ENCODE data around the gene IFNA4.
"Not testable (repeated sequence)": the region's sequence is repeated elsewhere in the genome, so short reads cannot be mapped to it uniquely, and the experiment has no call there.

Gene IFNA4

DNA sequence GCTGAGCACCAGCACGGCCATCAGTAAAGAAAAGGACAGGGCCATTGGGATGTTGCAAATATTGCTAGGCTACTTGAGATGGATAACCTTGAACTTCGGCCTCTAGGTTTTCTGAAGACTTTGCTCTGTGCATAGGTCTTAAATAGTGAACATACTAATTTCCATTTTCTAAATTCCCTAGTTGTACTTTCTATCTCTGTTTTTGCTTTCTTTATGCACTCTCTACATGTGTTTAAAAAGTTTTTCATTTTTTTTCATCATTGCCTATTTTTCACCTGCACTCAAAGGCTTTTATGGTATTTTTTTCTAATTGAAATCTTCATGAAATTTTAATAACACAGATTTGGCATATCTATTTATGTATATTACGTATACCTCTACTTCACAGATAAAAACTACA lies at the start of gene IFNA4:
IFNA4 (minus strand) TSS at position 101 of the 400 bp plus-strand sequence; CDS start at position 45, 56 bp downstream.
- not testable (repeated sequence) for DNase-seq

DNA sequence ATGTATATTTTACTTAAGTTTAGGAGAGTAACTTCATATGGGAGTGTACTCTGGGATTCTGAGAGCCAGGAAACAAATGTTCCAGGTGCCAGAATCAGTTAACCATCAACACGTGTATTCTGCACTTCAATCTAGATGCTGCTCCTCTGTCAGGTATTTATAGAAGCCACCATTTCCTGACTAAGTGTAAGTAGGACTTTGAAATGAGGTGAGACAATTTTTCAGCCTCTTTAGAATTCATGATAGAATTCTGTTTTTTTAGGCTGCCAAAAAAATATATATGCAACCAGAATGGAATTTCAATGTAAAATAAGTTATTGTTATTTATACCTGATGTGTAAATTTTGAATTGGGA lies 49.0 kb upstream of the IFNA4 start:
- DNase-seq = not testable (repeated sequence)

DNA sequence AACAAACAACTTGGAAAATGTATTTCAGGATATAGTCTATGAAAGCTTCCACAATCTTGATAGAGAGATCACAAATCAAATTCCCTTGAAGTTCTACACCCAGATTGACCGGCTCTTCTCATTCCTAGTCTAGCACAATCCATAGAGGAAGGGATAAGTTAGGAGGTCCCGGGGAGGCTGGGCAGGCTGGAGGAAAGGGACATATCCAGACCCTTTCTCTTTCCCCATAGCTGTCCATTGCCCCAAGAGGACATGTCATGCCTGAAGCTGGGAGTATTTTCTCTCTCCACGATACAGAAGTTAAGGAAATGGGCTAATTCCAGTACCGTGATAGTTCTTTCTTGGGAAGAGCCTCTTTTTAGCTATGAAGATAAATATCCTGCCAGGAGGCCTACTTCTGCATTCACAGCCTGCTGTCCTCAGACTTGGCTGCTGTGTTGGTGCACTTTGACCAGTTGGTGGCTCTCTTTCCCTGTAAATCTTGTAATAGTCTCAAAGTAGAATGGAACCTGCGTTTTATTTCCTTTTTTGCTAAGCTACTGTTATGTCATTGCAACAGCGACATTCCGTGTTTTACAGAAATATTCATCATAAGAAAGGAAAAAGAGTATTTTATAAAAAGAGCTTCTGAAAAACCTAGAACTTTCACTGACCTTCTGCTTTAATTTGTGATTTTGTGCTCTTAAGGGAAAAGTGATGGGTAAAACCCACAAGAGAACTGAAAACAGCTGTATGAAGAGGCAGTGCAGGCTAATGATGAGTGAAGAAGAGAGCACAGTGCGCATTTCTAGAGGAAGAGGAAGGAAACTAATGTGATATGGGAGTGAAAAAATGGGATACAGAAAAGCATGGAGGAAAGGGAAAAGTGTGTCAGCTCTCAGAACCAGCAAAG lies 48.3 kb upstream of the IFNA4 start:
- DNase-seq = not testable (repeated sequence)

DNA sequence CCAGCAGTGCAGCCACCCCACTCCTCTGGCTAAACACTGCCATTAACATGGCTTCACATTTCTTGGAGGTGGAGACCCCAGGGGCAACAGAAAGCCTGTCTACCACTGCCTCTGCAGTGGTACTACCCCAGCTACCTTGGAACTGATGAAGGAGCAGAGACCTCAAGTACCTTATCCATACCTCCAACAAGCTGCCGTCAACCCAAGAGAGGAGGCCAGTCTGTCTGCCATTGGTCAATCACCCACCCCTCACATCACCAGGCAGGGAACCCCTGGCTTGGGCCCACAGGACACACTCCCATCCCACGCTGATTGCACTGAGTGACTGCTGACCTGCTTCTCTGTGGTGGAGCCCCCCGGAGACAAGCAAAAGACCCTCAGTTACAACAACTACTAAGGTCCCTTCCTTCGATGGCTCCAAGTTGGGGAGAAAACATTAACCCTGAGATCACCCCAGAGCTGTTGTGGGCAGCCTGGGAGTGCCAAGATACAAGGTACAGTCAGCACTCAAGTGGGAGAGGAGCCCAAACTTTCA lies 46.8 kb upstream of the IFNA4 start:
- DNase-seq = no peak

DNA sequence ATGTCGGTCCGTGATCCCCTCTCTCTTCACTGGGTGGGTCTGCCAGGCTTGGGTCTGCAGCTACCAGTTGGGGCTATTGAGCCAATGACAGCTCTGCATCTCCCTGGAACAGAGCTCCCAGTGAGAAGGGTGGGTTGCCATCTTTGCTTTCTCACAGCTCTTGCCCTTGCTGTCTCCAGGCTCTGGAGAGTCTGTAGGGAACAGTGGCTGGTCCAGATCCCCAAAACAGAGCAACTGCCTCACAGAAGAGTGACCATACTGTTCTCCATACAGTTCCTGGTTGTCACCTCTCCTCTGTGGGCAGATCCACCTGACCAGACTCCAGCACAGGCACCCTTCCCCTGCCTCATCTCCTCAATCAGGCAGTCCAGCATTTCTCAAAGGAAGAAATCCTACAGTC lies 45.9 kb upstream of the IFNA4 start:
- DNase-seq = no peak

DNA sequence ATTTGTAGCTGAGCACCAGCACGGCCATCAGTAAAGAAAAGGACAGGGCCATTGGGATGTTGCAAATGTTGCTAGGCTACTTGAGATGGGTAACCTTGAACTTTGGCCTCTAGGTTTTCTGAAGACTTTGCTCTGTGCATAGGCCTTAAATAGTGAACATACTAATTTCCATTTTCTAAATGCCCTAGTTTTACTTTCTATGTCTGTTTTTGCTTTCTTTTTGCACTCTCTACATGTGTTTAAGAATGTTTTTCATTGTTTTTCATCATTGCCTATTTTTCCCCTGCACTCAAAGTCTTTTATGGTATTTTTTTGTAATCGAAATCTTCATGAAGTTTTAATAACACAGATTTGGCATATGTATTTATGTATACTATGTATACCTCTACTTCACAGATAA lies 40.7 kb upstream of the IFNA4 start, which contains the start of gene IFNA17:
IFNA17 (minus strand) TSS at position 101 of the 400 bp plus-strand sequence; CDS start at position 52, 49 bp downstream.
- DNase-seq = no peak

DNA sequence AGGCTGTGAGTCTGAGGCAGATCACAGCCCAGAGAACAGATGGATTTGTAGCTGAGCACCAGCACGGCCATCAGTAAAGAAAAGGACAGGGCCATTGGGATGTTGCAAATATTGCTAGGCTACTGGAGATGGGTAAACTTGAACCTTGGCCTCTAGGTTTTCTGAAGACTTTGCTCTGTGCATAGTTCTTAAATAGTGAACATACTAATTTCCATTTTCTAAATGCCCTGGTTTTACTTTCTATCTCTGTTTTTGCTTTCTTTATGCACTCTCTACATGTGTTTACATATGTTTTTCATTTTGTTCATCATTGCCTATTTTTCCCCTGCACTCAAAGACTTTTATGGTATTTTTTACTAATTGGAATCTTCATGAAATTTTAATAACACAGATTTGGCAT lies 29.8 kb upstream of the IFNA4 start, which contains the start of gene IFNA16:
IFNA16 (minus strand) TSS at position 101 of the 400 bp plus-strand sequence; CDS start at position 95, 6 bp downstream.
- not testable (repeated sequence) for DNase-seq

DNA sequence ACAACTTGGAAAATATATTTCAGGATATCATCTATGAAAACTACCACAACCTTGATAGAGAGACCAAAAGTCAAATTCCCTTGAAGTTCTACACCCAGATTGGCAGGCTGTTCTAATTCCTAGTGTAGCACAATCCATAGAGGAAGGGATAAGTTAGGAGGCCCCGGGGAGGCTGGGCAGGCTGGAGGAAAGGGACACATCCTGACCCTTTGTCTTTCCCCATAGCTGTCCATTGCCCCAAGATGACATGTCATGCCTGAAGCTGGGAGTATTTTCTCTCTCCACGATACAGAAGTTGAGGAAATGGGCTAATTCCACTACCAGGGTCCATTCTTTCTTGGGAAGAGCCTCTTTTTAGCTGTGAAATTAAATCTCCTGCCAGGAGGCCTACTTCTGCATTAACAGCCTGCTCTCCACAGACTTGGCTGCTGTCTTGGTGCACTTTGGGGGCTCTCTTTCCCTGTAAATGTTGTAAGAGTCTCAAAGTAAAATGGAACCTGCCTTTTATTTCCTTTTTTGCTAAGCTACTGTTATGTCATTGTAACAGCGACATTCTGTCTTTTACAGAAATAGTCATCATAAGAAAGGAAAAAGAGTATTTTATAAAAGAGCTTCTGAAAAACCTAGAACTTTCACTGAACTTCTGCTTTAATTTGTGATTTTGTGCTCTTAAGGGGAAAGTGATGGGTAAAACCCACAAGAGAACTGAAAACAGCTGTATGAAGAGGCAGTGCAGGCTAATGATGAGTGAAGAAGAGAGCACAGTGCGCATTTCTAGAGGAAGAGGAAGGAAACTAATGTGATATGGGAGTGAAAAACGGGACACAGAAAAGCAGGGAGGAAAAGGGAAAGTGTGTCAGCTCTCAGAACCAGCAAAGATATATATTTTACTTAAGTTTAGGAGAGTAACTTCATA lies 26.3 kb upstream of the IFNA4 start:
- DNase-seq = not testable (repeated sequence)

DNA sequence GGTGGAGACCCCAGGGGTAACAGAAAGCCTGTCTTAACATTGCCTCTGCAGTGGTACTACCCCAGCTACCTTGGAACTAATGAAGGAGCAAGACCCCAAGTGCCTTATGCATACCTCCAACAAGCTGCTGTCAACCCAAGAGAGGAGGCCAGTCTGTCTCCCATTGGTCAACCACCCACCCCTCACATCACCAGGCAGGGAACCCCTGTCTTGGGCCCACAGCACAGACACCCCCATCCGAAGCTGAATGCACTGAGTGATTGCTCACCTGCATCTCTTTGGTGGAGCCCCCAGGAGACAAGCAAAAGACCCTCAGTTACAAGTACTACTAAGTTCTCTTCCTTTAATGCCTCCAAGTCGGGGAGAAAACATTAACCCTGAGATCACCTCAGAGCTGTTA lies 24.8 kb upstream of the IFNA4 start:
- DNase-seq = not testable (repeated sequence)

DNA sequence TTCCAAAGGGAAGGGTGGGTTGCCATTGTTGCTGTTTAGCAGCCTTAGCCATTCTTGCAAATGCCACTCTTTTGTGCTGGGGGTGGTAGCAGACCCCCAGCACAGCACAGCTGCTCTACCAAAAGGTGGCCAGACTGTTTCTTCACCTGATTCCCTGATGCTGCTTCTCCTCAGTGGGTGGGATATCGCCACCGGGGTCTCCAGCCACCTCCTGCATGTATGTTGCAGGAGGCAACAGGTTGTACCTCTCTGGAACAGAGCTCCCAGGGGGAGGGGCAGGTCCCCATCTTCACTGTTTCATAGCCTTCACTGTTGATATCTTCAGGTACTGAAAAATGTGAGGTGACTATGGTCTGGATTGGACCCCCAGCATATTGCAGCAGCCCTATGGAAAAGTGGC lies 23.4 kb upstream of the IFNA4 start:
- not testable (repeated sequence) for DNase-seq

DNA sequence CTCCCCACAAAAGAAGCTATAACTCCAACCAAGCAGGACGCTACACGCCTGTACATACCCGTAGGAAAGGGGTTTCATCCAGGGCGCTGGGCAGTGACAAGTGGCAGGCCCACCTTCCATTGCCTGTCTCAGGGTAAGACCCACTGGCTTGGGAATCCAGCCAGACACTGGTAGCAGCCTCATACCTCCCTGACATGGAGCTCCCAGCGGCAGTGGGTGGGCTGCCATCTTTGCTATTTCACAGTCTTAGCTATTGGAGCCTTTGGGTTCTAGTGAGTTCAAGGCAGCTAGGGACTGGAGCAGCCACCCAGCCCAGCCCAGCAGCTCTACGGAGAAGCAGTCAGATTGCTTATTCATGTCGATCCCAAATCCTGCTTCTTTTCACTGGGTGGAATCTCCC lies 22.9 kb upstream of the IFNA4 start:
- no peak for DNase-seq

DNA sequence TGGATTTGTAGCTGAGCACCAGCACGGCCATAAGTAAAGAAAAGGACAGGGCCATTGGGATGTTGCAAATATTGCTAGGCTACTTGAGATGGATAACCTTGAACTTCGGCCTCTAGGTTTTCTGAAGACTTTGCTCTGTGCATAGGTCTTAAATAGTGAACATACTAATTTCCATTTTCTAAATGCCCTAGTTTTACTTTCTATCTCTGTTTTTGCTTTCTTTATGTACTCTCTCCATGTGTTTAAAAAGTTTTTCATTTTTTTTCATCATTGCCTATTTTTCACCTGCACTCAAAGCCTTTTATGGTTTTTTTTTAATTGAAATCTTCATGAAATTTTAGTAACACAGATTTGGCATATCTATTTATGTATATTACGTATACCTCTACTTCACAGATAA lies 19.7 kb upstream of the IFNA4 start, which contains the start of gene IFNA10:
IFNA10 (minus strand) TSS at position 101 of the 400 bp plus-strand sequence; CDS start at position 55, 46 bp downstream.
- DNase-seq = not testable (repeated sequence)

DNA sequence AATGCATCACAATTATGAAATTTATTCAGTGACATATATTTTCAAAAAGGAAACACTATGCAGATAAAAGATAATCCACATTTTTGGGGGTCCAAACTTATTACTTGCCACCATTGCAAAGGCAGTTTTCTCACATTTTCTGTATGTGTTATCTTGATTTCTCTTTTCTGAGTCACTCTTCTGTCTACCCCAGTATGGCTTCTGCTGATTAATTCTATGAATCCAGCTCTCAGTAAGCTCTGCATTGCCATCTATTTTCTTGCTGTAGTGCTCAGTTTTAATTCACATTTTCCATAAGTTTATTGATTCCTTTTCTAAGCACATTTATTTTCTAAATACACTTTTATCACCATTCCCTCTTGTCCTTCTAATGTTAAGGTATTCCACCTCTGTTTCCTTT lies 17.8 kb upstream of the IFNA4 start:
- DNase-seq = no peak

DNA sequence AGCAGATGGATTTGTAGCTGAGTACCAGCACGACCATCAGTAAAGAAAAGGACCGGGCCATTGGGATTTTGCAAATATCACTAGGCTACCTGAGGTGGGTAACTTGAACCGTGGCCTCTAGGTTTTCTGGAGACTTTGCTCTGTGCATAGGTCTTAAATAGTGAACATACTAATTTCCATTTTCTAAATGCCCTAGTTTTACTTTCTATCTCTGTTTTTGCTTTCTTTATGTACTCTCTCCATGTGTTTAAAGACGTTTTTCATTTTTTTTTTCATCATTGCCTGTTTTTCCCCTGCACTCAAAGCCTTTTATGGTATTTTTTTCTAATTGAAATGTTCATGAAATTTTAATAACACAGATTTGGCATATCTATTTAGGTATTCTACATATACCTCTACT lies 14.7 kb upstream of the IFNA4 start, which contains the start of gene IFNA7:
IFNA7 (minus strand) TSS at position 101 of the 400 bp plus-strand sequence; CDS start at position 61, 40 bp downstream.
- not testable (repeated sequence) for DNase-seq

DNA sequence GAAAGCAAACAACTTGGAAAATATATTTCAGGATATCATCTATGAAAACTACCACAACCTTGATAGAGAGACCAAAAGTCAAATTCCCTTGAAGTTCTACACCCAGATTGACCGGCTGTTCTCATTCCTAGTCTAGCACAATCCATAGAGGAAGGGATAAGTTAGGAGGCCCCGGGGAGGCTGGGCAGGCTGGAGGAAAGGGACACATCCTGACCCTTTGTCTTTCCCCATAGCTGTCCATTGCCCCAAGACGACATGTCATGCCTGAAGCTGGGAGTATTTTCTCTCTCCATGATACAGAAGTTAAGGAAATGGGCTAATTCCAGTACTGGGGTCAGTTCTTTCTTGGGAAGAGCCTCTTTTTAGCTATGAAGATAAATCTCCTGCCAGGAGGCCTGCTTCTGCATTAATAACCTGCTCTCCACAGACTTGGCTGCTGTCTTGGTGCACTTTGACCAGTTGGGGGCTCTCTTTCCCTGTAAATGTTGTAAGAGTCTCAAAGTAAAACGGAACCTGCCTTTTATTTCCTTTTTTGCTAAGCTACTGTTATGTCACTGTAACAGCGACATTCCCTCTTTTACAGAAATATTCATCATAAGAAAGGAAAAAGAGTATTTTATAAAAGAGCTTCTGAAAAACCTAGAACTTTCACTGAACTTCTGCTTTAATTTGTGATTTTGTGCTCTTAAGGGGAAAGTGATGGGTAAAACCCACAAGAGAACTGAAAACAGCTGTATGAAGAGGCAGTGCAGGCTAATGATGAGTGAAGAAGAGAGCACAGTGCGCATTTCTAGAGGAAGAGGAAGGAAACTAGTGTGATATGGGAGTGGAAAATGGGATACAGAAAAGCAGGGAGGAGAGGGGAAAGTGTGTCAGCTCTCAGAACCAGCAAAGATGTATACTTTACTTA lies 7.7 kb upstream of the IFNA4 start:
- not testable (repeated sequence) for DNase-seq

DNA sequence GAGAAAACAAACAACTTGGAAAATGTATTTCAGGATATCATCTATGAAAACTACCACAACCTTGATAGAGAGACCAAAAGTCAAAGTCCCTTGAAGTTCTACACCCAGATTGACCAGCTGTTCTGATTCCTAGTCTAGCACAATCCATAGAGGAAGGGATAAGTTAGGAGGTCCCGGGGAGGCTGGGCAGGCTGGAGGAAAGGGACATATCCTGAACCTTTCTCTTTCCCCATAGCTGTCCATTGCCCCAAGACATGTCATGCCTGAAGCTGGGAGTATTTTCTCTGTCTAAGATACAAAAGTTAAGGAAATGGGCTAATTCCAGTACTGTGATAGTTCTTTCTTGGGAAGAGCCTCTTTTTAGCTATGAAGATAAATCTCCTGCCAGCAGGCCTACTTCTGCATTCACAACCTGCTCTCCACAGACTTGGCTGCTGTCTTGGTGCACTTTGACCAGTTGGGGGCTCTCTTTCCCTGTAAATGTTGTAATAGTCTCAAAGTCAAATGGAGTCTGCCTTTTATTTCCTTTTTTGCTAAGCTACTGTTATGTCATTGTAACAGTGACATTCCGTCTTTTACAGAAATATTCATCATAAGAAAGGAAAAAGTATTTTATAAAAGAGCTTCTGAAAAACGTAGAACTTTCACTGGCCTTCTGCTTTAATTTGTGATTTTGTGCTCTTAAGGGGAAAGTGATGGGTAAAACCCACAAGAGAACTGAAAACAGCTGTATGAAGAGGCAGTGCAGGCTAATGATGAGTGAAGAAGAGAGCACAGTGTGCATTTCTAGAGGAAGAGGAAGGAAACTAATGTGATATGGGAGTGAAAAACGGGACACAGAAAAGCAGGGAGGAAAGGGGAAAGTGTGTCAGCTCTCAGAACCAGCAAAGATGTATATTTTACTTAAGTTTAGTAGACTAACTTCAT lies 4.3 kb downstream of the IFNA4 start:
- DNase-seq = not testable (repeated sequence)

DNA sequence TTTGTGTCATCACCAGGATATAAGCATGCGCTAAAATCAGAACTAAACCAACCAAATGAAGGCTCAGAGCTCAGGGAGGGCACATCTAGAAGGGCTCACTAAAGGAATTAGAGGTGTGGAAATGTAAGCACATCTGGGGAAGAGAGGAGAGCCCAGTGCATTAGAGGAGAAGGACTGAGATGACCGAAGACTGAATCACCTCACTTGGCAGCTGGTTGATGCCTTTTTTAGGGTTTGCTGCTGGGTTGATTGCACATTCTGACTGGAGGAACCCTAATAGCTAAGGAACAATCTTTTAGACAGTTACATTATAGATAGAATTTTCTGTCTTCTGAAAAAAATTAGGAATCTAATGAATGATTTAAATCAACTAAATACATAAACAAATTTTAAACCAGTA lies 12.7 kb downstream of the IFNA4 start:
- no peak for DNase-seq

DNA sequence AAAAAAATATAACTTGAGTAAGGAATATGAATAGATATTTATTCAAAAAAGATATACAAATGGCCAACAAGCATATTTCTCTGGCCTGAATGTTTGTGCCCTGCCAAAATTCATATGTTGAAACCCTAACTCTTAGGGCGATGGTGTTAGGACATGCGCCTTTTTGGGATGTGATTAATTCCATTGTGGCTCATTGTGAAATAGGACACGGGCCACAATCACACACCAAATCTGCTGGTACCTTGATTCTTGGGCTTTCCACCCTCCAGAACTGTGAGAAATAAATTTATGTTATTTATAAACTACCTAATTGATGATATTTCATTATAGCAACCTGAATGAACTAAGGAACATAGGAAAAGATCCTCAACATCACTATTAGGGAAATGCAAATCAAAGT lies 15.2 kb downstream of the IFNA4 start:
- no peak for DNase-seq

DNA sequence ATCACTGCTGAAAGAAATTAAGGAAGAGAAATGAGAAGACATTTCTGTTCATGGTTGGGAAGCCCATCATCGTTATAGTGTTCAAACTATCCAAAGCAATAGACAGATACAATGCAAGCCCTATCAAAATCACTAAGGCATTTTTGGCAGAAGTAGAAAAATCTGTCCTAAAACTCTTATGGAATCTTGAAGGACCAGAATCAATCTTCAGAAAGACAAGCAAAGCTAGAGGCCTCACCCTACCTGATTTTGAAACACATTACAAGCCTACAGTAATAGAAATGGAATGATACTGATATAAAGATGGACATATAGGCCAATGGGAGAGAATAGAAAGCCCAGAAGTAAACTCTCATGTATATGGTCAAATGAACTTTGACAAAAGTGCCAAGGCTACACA lies 16.0 kb downstream of the IFNA4 start:
- DNase-seq = no peak

DNA sequence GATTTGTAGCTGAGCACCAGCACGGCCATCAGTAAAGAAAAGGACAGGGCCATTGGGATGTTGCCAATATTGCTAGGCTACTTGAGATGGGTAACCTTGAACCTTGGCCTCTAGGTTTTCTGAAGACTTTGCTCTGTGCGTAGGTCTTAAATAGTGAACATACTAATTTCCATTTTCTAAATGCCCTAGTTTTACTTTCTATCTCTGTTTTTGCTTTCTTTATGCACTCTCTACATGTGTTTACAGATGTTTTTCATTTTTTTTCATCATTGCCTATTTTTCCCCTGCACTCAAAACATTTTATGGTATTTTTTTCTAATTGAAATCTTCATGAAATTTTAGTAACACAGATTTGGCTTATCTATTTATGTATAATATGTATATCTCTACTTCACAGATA lies 20.8 kb downstream of the IFNA4 start, which contains the start of gene IFNA21:
IFNA21 (minus strand) TSS at position 101 of the 400 bp plus-strand sequence; CDS start at position 53, 48 bp downstream.
- DNase-seq = not testable (repeated sequence)
